GM19397 (cell line): ENCODE measurements around the gene ASCC3.

Experiments
- ATAC-seq: cut with Tn5 transposase; IDR thresholded peaks from one replicate; pipeline ENCODE4 v1.9.1; 2021; ENCODE audit warnings: mild to moderate bottlenecking, moderate library complexity; ENCODE audit not compliant: unreplicated experiment

The ASCC3 gene, protein sequence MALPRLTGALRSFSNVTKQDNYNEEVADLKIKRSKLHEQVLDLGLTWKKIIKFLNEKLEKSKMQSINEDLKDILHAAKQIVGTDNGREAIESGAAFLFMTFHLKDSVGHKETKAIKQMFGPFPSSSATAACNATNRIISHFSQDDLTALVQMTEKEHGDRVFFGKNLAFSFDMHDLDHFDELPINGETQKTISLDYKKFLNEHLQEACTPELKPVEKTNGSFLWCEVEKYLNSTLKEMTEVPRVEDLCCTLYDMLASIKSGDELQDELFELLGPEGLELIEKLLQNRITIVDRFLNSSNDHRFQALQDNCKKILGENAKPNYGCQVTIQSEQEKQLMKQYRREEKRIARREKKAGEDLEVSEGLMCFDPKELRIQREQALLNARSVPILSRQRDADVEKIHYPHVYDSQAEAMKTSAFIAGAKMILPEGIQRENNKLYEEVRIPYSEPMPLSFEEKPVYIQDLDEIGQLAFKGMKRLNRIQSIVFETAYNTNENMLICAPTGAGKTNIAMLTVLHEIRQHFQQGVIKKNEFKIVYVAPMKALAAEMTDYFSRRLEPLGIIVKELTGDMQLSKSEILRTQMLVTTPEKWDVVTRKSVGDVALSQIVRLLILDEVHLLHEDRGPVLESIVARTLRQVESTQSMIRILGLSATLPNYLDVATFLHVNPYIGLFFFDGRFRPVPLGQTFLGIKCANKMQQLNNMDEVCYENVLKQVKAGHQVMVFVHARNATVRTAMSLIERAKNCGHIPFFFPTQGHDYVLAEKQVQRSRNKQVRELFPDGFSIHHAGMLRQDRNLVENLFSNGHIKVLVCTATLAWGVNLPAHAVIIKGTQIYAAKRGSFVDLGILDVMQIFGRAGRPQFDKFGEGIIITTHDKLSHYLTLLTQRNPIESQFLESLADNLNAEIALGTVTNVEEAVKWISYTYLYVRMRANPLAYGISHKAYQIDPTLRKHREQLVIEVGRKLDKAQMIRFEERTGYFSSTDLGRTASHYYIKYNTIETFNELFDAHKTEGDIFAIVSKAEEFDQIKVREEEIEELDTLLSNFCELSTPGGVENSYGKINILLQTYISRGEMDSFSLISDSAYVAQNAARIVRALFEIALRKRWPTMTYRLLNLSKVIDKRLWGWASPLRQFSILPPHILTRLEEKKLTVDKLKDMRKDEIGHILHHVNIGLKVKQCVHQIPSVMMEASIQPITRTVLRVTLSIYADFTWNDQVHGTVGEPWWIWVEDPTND (N-terminal part only)

DNA sequence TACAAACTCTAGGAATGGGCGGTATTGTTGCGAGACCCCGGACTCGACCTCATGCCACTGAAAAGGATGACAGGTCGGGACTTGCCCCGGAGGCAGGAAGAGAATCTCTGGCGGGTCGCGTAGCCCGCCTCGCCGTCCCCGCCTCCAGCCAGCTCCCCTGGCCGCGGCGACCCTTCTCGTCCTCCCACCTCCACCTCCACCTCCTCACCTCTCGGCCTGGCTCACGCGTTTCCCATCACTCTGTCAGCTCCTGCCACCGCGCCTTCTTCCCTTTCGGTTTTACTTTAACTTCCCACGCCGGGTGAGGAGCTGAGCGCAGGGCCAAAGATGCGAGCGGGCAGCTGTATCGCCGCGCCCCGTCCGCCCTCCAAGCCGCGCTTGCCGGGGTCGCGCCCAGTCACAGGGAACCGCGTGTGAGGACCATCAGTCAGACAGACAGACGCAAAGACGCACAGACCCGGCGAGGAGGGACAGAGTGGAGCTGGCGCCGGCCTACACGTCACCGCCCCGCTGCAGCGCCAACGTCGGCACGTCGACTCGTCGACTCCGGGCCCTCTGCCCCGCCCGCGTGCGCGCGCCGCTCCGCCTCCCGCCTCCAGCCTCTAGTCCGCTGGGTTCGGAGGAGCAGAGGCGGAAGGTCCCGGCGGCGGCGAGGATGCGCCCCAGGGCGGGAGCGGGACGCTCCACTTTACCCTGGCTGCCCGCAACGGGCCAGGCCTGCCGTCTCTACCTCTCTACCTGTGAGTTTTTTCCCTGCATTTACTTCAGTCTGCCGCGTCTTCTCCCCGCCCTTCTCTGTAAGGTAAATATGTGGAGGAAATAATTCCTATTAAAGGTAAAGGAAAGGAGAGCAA, at the start of gene ASCC3:
Gene ASCC3, minus strand, starts transcription at position 477 of the 854 bp plus-strand sequence. CDS start 13,332 bp downstream, outside the sequence.
- ATAC-seq: peak; percentile 99

DNA sequence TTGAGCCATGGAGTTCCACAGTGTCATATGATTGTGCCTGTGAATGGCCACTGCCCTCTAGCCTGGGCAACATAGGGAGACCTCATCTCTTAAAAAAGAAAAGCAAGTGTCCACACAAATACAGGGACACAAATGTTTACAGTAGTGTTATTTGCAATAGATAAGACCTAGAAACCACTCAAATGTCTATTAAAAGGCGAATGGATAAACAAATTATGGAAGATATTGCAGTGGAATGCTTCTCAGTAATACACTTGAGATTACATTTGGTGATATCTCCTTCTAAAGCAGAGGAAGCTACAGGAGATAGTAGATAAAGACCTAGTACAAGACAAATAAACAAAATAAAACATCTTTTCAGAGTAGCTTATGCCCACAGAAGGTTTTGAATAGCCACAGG, 44.6 kb upstream of the ASCC3 start:
- no peak for ATAC-seq

DNA sequence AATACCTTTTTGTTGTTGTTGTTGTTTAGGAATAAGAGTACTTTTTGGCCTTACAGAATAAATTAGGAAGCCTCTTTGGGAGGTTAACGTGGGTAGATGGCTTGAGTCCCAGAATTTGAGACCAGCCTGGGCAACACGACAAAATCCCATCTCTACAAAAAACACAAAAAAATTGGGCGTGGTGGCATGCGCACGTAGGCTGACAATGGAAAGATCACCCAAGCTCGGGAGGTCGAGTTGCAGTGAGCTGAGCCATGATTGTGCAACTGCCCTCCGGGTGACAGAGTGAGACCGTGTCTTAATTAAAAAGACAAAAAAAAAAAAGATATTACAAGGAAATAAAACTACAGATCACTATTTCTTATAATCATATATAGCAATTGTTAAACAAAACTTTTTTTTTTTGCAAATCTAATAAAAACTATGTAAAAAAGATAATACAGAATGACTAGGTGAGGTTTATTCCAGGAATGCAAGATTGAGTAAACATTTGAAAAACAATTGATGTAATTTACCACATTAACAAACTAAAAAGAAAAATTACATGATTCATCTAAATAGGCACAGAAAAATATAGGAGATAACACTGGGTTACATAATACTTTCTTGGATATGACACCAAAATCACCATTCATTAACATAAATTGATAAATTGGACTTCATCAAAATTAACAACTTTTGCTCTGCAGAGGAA, 43.6 kb upstream of the ASCC3 start:
- no peak for ATAC-seq

DNA sequence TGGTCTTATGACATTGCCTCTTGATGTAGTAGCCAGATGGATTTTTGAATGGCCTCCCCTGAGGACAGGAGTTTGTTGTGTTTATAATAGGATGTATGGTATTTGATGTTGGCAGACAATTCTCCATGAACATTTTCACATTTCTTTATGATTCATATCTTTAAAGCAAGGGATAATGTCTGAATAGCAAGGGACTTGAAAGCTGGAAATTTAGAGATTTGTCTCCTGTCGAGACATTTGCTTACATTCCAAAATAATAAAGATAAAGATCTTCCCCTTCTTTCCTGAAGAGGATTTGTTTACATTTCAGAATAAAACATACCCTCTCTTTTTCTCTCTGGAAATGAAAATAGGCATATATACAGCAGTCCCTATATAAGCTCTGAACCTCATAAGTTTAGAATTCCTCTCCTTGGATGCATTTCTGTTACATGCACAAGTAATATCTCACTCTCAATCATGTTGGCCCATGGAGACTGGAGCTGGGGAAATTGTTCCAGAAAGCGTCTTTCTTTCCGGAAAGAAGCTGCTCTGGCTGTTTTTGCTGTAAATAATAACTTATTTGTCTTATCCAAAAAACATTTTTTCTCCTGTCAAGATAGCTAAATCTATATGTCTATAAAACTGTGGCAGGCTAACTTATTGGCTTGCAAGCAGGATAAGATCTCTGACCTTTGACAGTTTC, 42.5 kb upstream of the ASCC3 start:
- ATAC-seq: no peak

DNA sequence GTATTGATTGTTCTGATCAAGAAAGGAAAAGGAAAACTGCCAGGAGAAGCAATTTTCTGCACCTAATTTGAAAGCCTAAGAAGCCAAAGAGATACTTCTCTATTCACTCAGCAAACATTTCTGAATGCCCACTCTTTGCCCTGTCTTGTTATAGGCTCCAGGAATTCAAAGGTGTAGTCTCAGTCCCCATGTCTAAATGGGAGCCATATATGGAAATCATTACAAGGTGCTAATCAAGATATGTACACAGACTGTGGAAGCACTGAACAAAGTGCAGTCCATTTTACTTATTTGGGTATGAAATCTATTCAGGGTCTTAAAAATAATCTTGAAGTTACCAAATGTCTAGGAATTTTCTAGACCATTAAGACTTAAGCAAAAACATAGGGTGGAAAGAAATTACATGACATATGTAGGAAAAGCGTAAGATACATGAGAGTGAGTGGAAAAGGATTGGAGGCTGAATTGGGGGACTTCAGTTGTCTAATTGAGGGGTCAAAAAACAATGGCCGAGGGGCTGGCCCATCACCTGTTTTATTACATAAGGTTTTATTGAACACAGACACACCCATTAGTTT, 39.0 kb upstream of the ASCC3 start:
- ATAC-seq: no peak

DNA sequence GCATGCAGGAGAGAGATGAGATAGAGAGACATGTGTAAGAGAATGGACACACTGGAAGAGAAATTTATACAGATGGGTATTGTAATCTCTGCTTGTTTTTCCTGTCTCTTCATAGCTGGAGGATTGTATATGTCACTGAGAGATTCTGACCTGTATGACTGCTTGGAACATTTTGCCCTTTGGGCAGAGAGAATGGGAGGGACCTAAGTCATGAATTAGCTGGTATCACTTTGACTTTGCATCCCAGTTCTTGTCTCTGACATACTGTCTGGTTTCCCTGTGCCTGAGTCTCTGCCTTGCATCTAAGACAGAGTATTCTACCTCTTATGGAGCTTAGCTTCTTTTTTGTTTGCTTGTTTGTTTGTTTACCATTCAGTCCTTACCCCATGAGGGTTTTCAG, 37.0 kb upstream of the ASCC3 start:
- no peak for ATAC-seq

DNA sequence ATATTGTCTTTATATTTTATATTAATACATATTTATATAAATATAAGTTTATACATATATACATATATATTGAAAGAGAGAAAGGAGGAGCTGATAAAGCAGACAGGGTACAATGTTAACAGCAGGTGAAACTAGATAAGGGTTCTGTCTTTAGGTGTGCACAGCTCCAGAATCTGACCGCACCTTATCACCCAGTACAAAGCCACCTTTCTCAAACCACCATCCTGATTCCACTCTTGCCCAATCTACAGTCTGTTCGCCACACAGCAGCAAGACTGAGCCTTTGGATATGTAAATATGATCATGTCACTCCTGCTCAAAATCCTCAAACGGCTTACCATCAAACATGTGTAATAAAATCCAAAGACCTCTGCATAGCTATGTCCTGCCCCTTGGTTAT, 34.7 kb upstream of the ASCC3 start:
- ATAC-seq: no peak

DNA sequence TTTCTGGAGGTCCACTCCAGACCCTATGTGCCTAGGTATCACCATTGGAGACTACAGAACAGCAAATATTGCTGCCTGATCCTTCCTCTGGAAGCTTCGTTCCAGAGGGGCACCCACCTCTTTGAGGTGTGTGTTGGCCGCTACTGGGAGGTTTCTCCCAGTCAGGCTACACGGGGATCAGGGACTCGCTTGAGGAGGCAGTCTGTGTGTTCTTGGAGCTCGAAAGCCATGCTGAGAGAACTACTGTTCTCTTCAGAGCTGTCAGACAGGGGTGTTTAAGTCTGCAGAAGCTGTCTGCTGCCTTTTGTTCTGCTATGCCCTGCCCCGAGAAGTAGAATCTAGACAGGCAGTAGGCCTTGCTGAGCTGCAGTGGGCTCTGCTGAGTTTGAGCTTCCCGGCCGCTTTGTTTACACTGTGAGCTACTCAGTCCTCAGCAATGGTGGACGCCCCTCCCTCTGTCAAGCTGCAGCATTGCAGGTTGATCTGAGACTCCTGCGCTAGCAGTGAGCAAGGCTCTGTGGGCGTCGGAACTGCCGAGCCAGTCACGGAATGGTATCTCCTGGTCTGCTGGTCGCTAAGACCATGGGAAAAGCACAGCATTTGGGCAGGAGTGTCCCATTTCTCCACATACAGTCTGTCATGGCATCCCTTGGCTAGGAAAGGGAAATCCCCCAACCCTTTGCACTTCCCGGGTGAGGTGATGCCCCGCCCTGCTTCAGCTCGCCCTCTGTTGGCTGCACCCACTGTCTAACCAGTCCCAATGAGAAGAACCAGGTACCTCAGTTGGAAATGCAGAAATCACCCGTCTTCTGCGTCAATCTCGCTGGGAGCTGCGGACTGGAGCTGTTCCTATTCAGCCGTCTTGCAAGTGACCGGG, 32.5 kb upstream of the ASCC3 start:
- ATAC-seq: no peak

DNA sequence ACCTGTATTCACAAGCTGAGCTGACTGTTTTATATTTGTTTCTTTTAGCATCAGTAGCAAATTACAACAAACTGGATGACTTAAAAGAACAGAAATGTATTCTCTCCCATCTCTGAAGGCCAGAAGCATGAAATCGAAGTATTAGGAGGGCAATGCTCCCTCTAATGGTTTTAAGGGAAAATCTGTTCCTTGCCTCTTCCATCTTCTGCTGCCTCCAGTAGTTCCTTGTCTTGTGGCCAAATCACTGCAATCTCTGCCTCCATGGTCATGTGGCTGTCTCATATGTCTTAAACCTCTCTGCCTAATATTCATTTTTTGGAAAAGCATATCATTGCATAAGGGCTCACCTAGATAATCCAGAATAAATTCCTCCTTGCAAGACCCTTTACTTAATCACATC, 25.2 kb upstream of the ASCC3 start:
- no peak for ATAC-seq

DNA sequence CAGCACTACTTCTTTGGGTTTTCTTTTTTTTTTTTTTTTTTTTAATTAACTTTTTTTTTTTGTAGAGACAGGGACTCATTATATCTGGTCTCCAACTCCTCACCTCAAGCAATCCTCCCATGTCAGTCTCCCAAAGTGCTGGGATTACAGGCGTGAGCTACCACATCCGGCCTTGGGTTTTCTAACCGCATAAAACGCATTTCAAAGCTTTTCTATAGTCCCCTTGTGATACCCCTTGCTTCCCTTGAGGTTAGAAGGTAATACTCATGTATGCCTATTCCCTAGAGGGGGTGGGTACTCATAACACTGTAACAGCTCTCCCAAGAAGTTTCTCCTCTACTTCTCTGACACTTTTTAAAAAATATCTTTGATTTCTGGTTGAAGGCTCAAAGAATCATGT, 23.9 kb upstream of the ASCC3 start:
- ATAC-seq: no peak

DNA sequence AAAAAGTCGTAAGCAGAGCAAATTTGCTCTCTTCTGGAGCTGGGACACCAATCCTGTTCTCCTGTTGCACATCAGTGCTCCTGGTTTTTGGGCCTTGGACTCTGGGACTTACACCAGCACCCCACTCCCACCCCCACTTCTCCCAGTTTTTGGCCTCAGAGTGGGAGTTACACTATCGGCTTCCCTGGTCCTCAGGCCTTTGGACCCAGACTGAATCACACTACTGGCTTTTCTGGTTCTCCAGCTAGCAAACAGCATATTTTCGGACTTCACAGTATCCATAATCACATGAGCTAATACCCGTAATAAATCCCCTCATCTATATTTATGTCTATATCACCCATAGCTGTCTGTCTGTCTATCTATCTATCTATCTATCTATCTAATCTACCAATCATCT, 23.2 kb upstream of the ASCC3 start:
- ATAC-seq: no peak

DNA sequence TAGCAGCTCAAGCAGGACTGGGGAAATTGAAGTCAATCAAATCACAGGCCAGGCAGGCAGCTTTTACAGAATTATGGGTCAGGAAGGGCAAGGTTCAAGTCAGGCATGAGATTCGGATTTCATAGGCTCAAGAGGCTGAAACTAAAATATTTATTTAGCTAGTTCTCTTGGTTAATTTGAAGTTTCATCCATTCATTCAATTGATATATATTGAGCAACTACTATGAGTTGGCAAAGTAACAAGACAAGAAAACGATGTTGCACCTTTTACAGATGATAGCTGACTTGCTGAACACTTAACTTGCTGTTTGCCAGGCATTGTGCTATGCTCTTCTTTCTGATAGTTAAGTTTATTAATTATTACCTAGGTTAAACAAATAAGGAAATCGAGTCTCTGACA, 20.5 kb upstream of the ASCC3 start:
- ATAC-seq: no peak

DNA sequence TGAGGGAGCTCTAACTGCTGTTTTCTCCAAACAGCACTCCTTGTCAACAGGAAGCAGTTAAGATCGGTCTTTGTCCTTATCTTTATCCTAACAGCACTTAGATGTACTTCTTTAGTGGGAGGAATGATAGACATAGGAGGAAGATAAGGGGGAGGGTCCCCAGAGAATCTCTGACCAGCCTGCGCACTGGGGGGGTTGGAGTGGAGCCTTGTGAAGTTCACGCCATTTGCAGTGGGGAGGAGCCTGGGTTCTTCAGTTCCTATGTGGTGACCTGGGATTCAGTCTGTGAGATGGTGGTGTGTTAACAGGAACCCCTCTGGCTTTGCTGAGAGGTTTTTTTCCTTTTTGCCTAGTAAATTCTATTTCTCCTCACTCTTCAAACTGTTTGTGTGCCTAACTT, 18.1 kb upstream of the ASCC3 start:
- ATAC-seq: no peak

DNA sequence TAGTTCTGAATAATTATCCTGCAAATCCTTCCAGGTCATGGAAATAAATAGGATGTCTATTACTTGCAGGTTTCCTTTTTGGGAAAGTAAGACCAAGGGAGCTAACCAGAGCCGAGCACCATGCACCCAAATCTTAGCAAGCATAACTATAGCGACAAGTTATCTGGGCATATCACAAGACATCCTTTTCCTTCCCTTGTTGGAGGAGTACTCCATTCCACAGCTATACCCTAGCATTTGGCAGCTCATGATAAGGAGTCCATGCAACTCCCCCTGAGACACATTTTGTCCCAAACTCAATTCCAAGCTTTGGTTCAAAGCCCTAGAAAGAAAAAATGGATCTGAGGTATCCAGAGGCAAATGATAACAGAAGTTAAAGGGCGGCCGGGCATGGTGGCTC, 16.5 kb upstream of the ASCC3 start:
- ATAC-seq: no peak

DNA sequence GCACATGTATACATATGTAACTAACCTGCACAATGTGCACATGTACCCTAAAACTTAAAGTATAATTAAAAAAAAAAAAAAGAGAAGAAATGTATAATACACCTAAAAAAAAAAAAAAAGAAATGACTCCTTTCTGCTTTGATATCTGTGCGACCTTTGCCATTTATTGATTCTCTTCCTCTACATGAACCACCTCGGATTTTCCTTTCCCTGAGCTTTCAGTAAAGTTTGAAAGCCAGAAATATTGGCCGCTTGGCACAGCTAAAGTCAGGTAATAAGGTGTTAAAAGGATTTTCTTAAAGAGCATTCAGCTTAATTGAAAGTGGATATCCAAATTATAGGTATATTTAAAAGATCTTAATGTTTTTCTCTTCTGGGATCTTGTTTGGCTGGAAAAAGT, 12.6 kb upstream of the ASCC3 start:
- ATAC-seq: no peak

DNA sequence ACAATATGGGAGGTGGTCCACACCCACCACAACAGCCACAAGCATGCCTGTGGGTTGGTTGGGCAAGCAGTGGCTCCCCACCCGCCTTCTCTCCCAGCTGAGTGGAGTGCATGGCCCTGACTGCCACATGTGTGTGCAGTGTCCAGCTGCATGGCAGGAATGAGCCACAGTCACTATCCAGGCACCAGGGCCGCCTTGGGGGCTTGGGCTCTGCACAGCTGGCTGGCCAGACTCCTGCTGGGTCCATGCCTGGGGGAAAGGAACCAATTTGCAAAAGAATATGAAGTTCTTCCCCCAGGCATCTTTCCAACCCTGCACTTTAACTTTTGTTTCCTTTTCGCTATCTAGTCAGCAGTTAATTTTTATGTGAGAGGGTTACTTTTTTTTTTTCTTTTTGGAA, 11.6 kb upstream of the ASCC3 start:
- no peak for ATAC-seq

DNA sequence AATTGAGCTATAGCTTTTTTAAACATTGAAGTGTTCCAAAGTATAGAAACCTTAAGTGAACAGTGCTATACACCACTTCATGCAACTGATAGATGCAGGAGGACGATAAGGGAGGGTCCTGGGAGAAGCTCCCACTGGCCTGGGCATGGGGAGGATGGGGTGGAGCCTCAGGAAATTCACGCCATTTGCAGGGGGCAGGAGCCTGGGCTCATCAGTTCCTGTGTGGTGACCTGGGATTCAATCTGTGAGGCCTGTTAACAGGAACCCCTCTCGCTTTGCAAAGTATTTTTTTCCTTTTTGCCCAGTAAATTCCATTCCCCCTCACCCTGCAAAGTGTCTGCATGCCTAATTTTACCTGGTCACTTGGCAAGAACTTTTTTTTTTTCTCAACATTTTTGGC, 11.0 kb upstream of the ASCC3 start:
- ATAC-seq: no peak

DNA sequence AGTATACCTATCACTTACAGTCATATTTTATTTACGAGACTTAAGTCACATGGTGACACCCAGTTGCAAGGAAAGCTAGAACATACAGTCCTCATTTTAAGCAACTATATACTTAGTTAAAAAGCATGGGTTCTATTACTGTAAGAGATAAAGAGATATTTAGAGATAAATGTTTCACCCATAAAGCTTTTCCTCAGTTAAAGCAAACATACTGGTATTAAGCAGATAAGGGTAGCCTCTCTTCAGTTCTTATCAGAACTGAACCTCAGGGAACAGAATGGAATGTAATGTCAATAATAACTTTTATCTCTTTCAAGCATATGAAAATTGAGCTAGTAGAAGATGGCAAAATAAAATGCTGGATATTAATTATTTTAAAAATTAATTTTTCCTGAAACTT, 9.9 kb upstream of the ASCC3 start:
- no peak for ATAC-seq
